HK-2 (cell line): Measurements from ENCODE around the gene DYRK1A.

Experiments used
- DNase-seq: peaks from one replicate; pipeline ENCODE4 v3.0.0-alpha.2; 2018; ENCODE audit not compliant: unreplicated experiment

DYRK1A gene

GRCh38 chr21:37419228-37419906 is 52.8 kb downstream of the DYRK1A start:
- DNase-seq: no peak

GRCh38 chr21:37421306-37421705 is 54.7 kb downstream of the DYRK1A start:
- DNase-seq: no peak

GRCh38 chr21:37422382-37422781 is 55.8 kb downstream of the DYRK1A start:
- DNase-seq: no peak

- no peak for DNase-seq
Measured at GRCh38 chr21:37423103-37423502, 56.5 kb downstream of the DYRK1A start.

GRCh38 chr21:37424396-37424795 is 57.8 kb downstream of the DYRK1A start:
- DNase-seq: no peak

GRCh38 chr21:37425001-37425400 is 58.4 kb downstream of the DYRK1A start:
- DNase-seq: no peak

GRCh38 chr21:37425684-37426083 is 59.1 kb downstream of the DYRK1A start:
- no peak for DNase-seq

GRCh38 chr21:37427221-37427620 is 60.6 kb downstream of the DYRK1A start:
- no peak for DNase-seq

- DNase-seq: no peak
Measured at GRCh38 chr21:37429356-37429755, 62.8 kb downstream of the DYRK1A start.

GRCh38 chr21:37430184-37430821 is 63.7 kb downstream of the DYRK1A start:
- no peak for DNase-seq

GRCh38 chr21:37431243-37431642 is 64.7 kb downstream of the DYRK1A start:
- no peak for DNase-seq

- no peak for DNase-seq
Measured at GRCh38 chr21:37432710-37433455, 66.3 kb downstream of the DYRK1A start.

- DNase-seq: no peak
Measured at GRCh38 chr21:37433456-37433840, 66.9 kb downstream of the DYRK1A start.

- no peak for DNase-seq
Measured at GRCh38 chr21:37435120-37435519, 68.5 kb downstream of the DYRK1A start.

GRCh38 chr21:37435711-37436110 is 69.1 kb downstream of the DYRK1A start:
- DNase-seq: no peak

GRCh38 chr21:37436174-37436573 is 69.6 kb downstream of the DYRK1A start:
- no peak for DNase-seq

- DNase-seq: no peak
Measured at GRCh38 chr21:37437376-37438080, 71.0 kb downstream of the DYRK1A start.

GRCh38 chr21:37443683-37444082 is 77.1 kb downstream of the DYRK1A start:
- no peak for DNase-seq

GRCh38 chr21:37445228-37445627 is 78.7 kb downstream of the DYRK1A start:
- DNase-seq: no peak

GRCh38 chr21:37446552-37446951 is 80.0 kb downstream of the DYRK1A start:
- DNase-seq: no peak

GRCh38 chr21:37447288-37447936 is 80.8 kb downstream of the DYRK1A start:
- DNase-seq: no peak
